Esophagus muscularis mucosa (tissue), 4 donors: ENCODE data around the gene PACSIN2.

Experiments
- CTCF ChIP-seq, 3 experiments: fragments of 200-600 bp in 2 of 3; fragments of 450-650 bp in 1 of 3; sonication (generic) in 2 of 3; IDR thresholded peaks; one replicate each; pipeline ENCODE4 v1.5.1; 2017 to 2019; ENCODE audit warnings: antibody characterized with exemption in 3 of 3, mild to moderate bottlenecking in 2 of 3, moderate library complexity in 1 of 3
- EP300 ChIP-seq: sonication (generic); formaldehyde crosslinking; IDR thresholded peaks from one replicate; pipeline ENCODE4 v1.6.1; 2017; ENCODE audit warnings: antibody characterized with exemption
- POLR2A ChIP-seq: fragments of 450-650 bp; IDR thresholded peaks from one replicate; pipeline ENCODE4 v1.6.1; 2017; ENCODE audit warnings: antibody characterized with exemption, moderate library complexity, mild to moderate bottlenecking, low read depth
- POLR2AphosphoS5 ChIP-seq, 2 donors: sonication (generic); formaldehyde crosslinking; IDR thresholded peaks; one replicate each; pipeline ENCODE4 v1.6.1; 2017; ENCODE audit warnings: antibody characterized with exemption in 2 of 2

- TF ChIP-seq CTCF (IDR thresholded peaks at IDR 0.05) (no peak), POLR2A (no peak), EP300 (no peak), POLR2AphosphoS5 (IDR thresholded peaks at IDR 0.05) (no peak)
Measured at GRCh38 chr22:42860968-42861367, 154.0 kb downstream of the PACSIN2 start.
